SU-DHL-6 (cell line): Measurements from ENCODE around the gene COL6A1.

Source experiments
- EZH2phosphoT487 ChIP-seq: fragments of 200-600 bp; sonication (generic), shearing (Covaris generic); conservative IDR thresholded peaks from 2 replicates; pipeline ENCODE4 v1.6.1; 2018; ENCODE audit warnings: mild to moderate bottlenecking, antibody characterized with exemption, low read length, moderate library complexity, mixed read lengths
- TF ChIP-seq, protein P1 (sequence below): fragments of 200-600 bp; sonication (generic); IDR thresholded peaks from one replicate; pipeline ENCODE4 v1.5.1; 2017; ENCODE audit warnings: antibody characterized with exemption, mild to moderate bottlenecking, low read length, moderate library complexity; ENCODE audit not compliant: insufficient read depth, poor library complexity, severe bottlenecking

DNA sequence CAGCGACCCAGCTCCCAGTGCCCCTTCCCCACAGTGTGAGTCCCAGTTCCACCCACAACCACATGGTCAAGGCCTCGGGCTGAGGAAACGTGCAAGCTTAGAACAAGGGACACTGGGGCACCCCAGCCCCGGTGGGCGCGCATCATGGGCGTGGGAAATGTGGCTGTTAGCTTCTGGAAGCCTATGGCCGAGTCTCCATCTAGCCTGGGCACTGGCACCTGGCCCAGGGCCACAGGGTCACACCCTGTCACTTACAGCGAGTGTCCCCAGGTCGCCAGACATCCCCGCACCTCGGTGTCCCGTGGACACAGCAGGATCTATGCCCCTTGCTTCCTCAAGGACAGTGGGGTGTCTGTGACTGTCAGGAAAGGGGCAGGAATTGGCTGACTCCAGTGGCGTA is 37.0 kb upstream of the COL6A1 start:
- TF ChIP-seq, protein P1, sequence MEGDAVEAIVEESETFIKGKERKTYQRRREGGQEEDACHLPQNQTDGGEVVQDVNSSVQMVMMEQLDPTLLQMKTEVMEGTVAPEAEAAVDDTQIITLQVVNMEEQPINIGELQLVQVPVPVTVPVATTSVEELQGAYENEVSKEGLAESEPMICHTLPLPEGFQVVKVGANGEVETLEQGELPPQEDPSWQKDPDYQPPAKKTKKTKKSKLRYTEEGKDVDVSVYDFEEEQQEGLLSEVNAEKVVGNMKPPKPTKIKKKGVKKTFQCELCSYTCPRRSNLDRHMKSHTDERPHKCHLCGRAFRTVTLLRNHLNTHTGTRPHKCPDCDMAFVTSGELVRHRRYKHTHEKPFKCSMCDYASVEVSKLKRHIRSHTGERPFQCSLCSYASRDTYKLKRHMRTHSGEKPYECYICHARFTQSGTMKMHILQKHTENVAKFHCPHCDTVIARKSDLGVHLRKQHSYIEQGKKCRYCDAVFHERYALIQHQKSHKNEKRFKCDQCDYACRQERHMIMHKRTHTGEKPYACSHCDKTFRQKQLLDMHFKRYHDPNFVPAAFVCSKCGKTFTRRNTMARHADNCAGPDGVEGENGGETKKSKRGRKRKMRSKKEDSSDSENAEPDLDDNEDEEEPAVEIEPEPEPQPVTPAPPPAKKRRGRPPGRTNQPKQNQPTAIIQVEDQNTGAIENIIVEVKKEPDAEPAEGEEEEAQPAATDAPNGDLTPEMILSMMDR = no peak
- TF ChIP-seq EZH2phosphoT487 = no peak
